K562 (cell line): ENCODE measurements around the gene EMX2. TPM values are rescaled to one million over a fixed set of nuclear protein-coding genes. Genes with fewer than 3 reads are reported as not detected.

Experiments used
- ATAC-seq: fragments of 200-7000 bp; cut with Tn5 transposase; 3 replicates; pipeline ENCODE4 v1.9.1; 2020; ENCODE audit warnings: moderate library complexity
- BruUV-seq: library from RNA; stranded (reverse); fragments of 400-500 nt; replicated peaks from 2 replicates; lab custom pipeline; 2021; lab: Mats Ljungman, UMichigan
- CTCF ChIA-PET: fragments of 300-600 bp; formaldehyde crosslinking; extraction: SDS; loops from one replicate; lab custom pipeline; 2021; ENCODE audit warnings: low intra/inter-chr PET ratio; lab: Yijun Ruan, JAX
- POLR2A ChIA-PET: fragments of 300-600, 350-650 bp; sonication (Branson Sonifier 250); formaldehyde crosslinking; extraction: SDS; loops from one replicate; lab custom pipeline; 2021; ENCODE audit warnings: antibody characterized with exemption, inconsistent platforms; lab: Yijun Ruan, JAX
- DNase-seq, 4 experiments: peaks; one replicate each; pipeline versions ENCODE4 v3.0.0 to v3.0.0-alpha.2; 2011 to 2018; ENCODE audit warnings: low spot score in 3 of 4, mixed read lengths in 3 of 4; ENCODE audit errors: extremely low read depth in 1 of 4
- FAIRE-seq: peaks from 2 replicates; lab custom pipeline; 2011; peaks lifted over from hg19 to GRCh38; lab: Jason Lieb, UNC
- H2AFZ ChIP-seq: 2 replicates; pipeline ENCODE4 v1.6.0; 2011; ENCODE audit warnings: low read depth, low read length, control low read depth, inconsistent platforms
- H3K27ac ChIP-seq: fragments of 200-600 bp; 3 replicates; pipeline ENCODE4 v1.8.0; 2011; ENCODE audit warnings: low read depth, mild to moderate bottlenecking, control low read depth, inconsistent platforms, low read length, moderate library complexity, mixed read lengths; ENCODE audit errors: extremely low read depth
- H3K27me3 ChIP-seq, 2 experiments: fragments of 300-600 bp in 1 of 2; 2 replicates in 1 of 2; 3 replicates in 1 of 2; pipeline versions ENCODE4 v1.6.0 to v1.8.0; 2011; ENCODE audit warnings: inconsistent platforms in 2 of 2, low read length in 2 of 2, mild to moderate bottlenecking in 1 of 2, mixed read lengths in 1 of 2, moderate library complexity in 1 of 2; ENCODE audit not compliant: control insufficient read depth in 2 of 2, insufficient read depth in 2 of 2
- H3K36me3 ChIP-seq: fragments of 300-600 bp; 3 replicates; pipeline ENCODE4 v1.8.0; 2011; ENCODE audit warnings: mild to moderate bottlenecking, low read length, inconsistent platforms; ENCODE audit not compliant: control insufficient read depth, insufficient read depth
- H3K4me1 ChIP-seq, 2 experiments: fragments of 200-600 bp in 1 of 2; replicated peaks in 1 of 2; 2 replicates in 1 of 2; 3 replicates in 1 of 2; pipeline versions ENCODE4 v1.5.1 to v1.8.0; 2011; ENCODE audit warnings: inconsistent platforms in 2 of 2, low read length in 2 of 2, mild to moderate bottlenecking in 1 of 2, mixed read lengths in 1 of 2, moderate library complexity in 1 of 2; ENCODE audit not compliant: control insufficient read depth in 2 of 2, insufficient read depth in 2 of 2
- H3K4me2 ChIP-seq: 2 replicates; pipeline ENCODE4 v1.6.1; 2011; ENCODE audit warnings: low read length, control low read depth, inconsistent platforms, mixed read lengths; ENCODE audit not compliant: insufficient read depth
- H3K4me3 ChIP-seq: fragments of 200-600 bp; sonication (generic), shearing (Covaris generic); 2 replicates; pipeline ENCODE4 v1.5.1; 2016; ENCODE audit warnings: control low read depth, inconsistent platforms
- H3K79me2 ChIP-seq: fragments of 200-600 bp; 3 replicates; pipeline ENCODE4 v1.8.0; 2011; ENCODE audit warnings: low read length, inconsistent platforms; ENCODE audit not compliant: control insufficient read depth, insufficient read depth
- H3K9ac ChIP-seq, 2 experiments: 2 replicates each; pipeline versions ENCODE4 v1.6.0 to v1.6.1; 2011; ENCODE audit warnings: low read depth in 2 of 2, low read length in 2 of 2, control low read depth in 1 of 2, inconsistent platforms in 1 of 2, mild to moderate bottlenecking in 1 of 2, mixed read lengths in 1 of 2; ENCODE audit not compliant: insufficient read depth in 1 of 2
- H3K9me1 ChIP-seq: one replicate; pipeline ENCODE4 v1.6.0; 2011; ENCODE audit warnings: inconsistent platforms, mild to moderate bottlenecking, low read length, moderate library complexity; ENCODE audit not compliant: control insufficient read depth, insufficient read depth
- H3K9me3 ChIP-seq: replicated peaks from 2 replicates; pipeline ENCODE4 v1.5.1; 2011; ENCODE audit warnings: low read depth, low read length, inconsistent platforms; ENCODE audit not compliant: control insufficient read depth, insufficient read depth
- H4K20me1 ChIP-seq: replicated peaks from 2 replicates; pipeline ENCODE4 v1.6.1; 2011; ENCODE audit warnings: low read length, inconsistent platforms, mixed read lengths; ENCODE audit not compliant: control insufficient read depth, insufficient read depth
- CSDE1 ChIP-seq, 2 experiments: fragments of 450-650 bp; IDR thresholded peaks; 2 replicates each; pipeline ENCODE4 v1.6.1; 2016; ENCODE audit warnings: mild to moderate bottlenecking in 1 of 2
- EGR1 ChIP-seq: fragments of 450-650 bp; conservative IDR thresholded peaks from 2 replicates; pipeline ENCODE4 v1.6.1; 2017; ENCODE audit warnings: mild to moderate bottlenecking
- HNRNPL ChIP-seq: fragments of 200-400 bp; formaldehyde crosslinking; IDR thresholded peaks from 2 replicates; pipeline ENCODE4 v1.6.1; 2017; ENCODE audit warnings: low read depth, mild to moderate bottlenecking, low read length
- RAD21 ChIP-seq, 2 experiments: fragments of 250-450 bp in 1 of 2; fragments of 450-650 bp in 1 of 2; sonication (Bioruptor Pico) in 1 of 2; formaldehyde crosslinking in 1 of 2; IDR thresholded peaks in 1 of 2; conservative IDR thresholded peaks in 1 of 2; 2 replicates each; pipeline versions ENCODE4 v1.4.0 to v1.8.0; 2020 to 2022; ENCODE audit warnings: mild to moderate bottlenecking in 2 of 2, moderate library complexity in 1 of 2
- REST ChIP-seq, 2 experiments: fragments of 450-650 bp; formaldehyde crosslinking in 1 of 2; IDR thresholded peaks; 2 replicates each; pipeline versions ENCODE4 v1.4.0 to v1.6.1; 2014 to 2020; ENCODE audit warnings: mild to moderate bottlenecking in 2 of 2, borderline replicate concordance in 1 of 2, low read depth in 1 of 2
- RFX5 ChIP-seq: IDR thresholded peaks from 2 replicates; pipeline ENCODE4 v1.6.1; 2011; ENCODE audit warnings: low read depth, mild to moderate bottlenecking, improper control_type of control experiment, low read length
- TBL1XR1 ChIP-seq, 2 experiments: IDR thresholded peaks; 2 replicates each; pipeline ENCODE4 v1.6.1; 2012; ENCODE audit warnings: improper control_type of control experiment in 2 of 2, low read length in 2 of 2, mild to moderate bottlenecking in 1 of 2
- ZBTB7A ChIP-seq: IDR thresholded peaks from 2 replicates; pipeline ENCODE4 v1.6.1; 2011; ENCODE audit warnings: low read depth, mild to moderate bottlenecking, low read length, moderate library complexity, borderline replicate concordance; ENCODE audit not compliant: control insufficient read depth
- WGBS: fragments of 100-300 bp; shearing (Covaris generic); methylation state at CpG from one replicate; pipeline ENCODE4 v1.1.6; 2016; ENCODE audit warnings: low coverage, mixed read lengths; ENCODE audit not compliant: insufficient coverage; ENCODE audit errors: missing lambda C conversion rate; 5-methylcytosine and 5-hydroxymethylcytosine counted together
- in situ Hi-C: fragments of 300-500 bp; cut with MboI; formaldehyde crosslinking; loops from 4 replicates; pipeline ENCODE4 v1.15.0; 2018; ENCODE audit warnings: inconsistent platforms, mixed read lengths
- intact Hi-C: fragments of 100-400 bp; cut with micrococcal nuclease; formaldehyde crosslinking; loops from 2 replicates; pipeline ENCODE4 v1.14.2; 2022
- polyA plus RNA-seq, 8 experiments: library from polyadenylated mRNA; depleted of rRNA in 4 of 8; stranded (reverse) in 5 of 8; unstranded in 3 of 8; fragments of >200 nt; fragmentation: Nextera tagmentation in 2 of 8; fragmentation: Illumina TruSeq in 1 of 8; extraction: Ambion mirVana in 2 of 8; extraction: Trizol in 1 of 8; gene quantifications; 2 replicates each; pipeline versions ENCODE4 v1.2.1 to v1.2.3, GENCODE V29; 2011 to 2014; ENCODE audit warnings: inconsistent platforms in 1 of 8, missing spikeins in 1 of 8
- total RNA-seq, 7 experiments: library from RNA; depleted of rRNA in 6 of 7; stranded (reverse); fragments of >200 nt in 6 of 7; fragmentation: Illumina TruSeq in 2 of 7; extraction: Trizol in 2 of 7; gene quantifications; 2 replicates each; pipeline versions ENCODE4 v1.2.1 to v1.2.3, GENCODE V29; 2011 to 2021; ENCODE audit warnings: low replicate concordance in 1 of 7
- TF ChIP-seq, protein P1 (sequence below): sonication (generic); formaldehyde crosslinking; IDR thresholded peaks from 2 replicates; pipeline ENCODE4 v1.8.0; 2023; ENCODE audit warnings: mild to moderate bottlenecking, missing genetic modification reagents

EMX2 gene
- total and polyA plus RNA-seq, 9 of the 15 experiments (the other 6 are each of a cell fraction or from before 2014, with no cell fraction given) = not detected

DNA sequence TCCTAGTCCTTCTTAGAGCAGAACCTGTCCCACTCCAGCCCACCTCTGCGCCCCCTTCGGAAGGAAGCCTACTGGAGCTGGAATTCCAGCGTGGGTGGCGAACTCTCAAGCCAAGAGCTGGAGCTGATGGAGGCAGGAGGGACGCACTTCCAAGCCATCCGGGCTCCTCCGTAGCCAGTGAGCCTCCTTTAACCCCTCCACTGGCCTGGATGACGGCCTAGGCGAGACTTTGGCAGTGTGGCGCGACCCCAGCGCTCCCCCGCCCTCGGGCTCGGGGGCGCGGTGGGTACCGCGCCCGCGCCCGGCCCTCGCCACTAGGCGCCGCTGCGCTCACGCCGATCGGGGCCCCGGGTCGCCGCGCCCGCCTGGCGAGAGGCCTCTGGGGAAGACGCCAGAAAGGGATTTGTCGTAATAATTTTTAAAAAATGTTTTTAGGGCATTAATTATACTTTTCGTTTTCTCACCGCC, 5.1 kb upstream of the EMX2 start:
- intact Hi-C loops = loop anchor here (2.0 kb wide), 1 partner anchor 703 kb away; no protein-coding TSS in a partner anchor
- no peaks in the 10 kb centered on the region for H3K79me2 ChIP-seq
- H3K9me1 ChIP-seq = no peaks in the 10 kb centered on the region
- no TSS peak for BruUV-seq
- peaks cover 0 to 40% of the 10 kb centered on the region in 2 experiments; a peak in 2 of 5 replicates for H3K4me1 ChIP-seq
- WGBS = 0% methylated on average over 8 of the region's 39 CpGs
- peak; percentile 30 to 77 (median 74) for DNase-seq
- H3K27ac ChIP-seq = no peak overlapping the region
- peak; percentile 90 for ATAC-seq
- FAIRE-seq = no peak
- no peak overlapping the region for H3K9ac ChIP-seq
- no peak overlapping the region for H2AFZ ChIP-seq
- no peaks in the 10 kb centered on the region for H3K36me3 ChIP-seq
- POLR2A ChIA-PET = interaction anchor here (0.6 kb wide), 1 partner anchor 92 kb away, joined by 3 read pairs; no protein-coding TSS in a partner anchor
- CTCF ChIA-PET = interaction anchor here (0.6 to 2.0 kb wide), 3 partner anchors 703 to 922 kb away, joined by 3 to 10 read pairs (median 3); no protein-coding TSS in a partner anchor
- H3K27me3 ChIP-seq = peaks cover 15 to 90% of the 10 kb centered on the region in 2 experiments
- in situ Hi-C loops = loop anchor here (25.0 kb wide), 1 partner anchor 700 kb away; no protein-coding TSS in a partner anchor
- H3K9me3 ChIP-seq = no peaks in the 10 kb centered on the region
- no peak overlapping the region for H3K4me2 ChIP-seq
- H3K4me3 ChIP-seq = no peak overlapping the region
- peaks cover 6% of the 10 kb centered on the region; the same call in 1 of the 2 replicates for H4K20me1 ChIP-seq
- TF ChIP-seq ZBTB7A (peak; percentile 88; the same call in 1 of the 2 replicates), CSDE1 (IDR thresholded peaks at IDR 0.05) (no peak), REST (IDR thresholded peaks at IDR 0.05; ENCODE audit: borderline replicate concordance) (peak; percentile 51; the same call in 1 of the 2 replicates), REST (CRISPR knock-in tag; IDR thresholded peaks at IDR 0.05; ENCODE audit: low read depth) (no peak), RAD21 (CRISPR knock-in tag; conservative IDR thresholded peaks at IDR 0.05 in 1 of 2, IDR thresholded peaks at IDR 0.05 in 1 of 2) (peak; percentile 57 to 71), RFX5 (no peak), TBL1XR1 (IDR thresholded peaks at IDR 0.05; ENCODE audit: low read length in 2 of 2) (no peak), EGR1 (peak; percentile 20; the same call in 1 of the 2 replicates), HNRNPL (0 out of 2 replicates have a peak, but pooled peaks have one; percentile 23)
- TF ChIP-seq, protein P1, sequence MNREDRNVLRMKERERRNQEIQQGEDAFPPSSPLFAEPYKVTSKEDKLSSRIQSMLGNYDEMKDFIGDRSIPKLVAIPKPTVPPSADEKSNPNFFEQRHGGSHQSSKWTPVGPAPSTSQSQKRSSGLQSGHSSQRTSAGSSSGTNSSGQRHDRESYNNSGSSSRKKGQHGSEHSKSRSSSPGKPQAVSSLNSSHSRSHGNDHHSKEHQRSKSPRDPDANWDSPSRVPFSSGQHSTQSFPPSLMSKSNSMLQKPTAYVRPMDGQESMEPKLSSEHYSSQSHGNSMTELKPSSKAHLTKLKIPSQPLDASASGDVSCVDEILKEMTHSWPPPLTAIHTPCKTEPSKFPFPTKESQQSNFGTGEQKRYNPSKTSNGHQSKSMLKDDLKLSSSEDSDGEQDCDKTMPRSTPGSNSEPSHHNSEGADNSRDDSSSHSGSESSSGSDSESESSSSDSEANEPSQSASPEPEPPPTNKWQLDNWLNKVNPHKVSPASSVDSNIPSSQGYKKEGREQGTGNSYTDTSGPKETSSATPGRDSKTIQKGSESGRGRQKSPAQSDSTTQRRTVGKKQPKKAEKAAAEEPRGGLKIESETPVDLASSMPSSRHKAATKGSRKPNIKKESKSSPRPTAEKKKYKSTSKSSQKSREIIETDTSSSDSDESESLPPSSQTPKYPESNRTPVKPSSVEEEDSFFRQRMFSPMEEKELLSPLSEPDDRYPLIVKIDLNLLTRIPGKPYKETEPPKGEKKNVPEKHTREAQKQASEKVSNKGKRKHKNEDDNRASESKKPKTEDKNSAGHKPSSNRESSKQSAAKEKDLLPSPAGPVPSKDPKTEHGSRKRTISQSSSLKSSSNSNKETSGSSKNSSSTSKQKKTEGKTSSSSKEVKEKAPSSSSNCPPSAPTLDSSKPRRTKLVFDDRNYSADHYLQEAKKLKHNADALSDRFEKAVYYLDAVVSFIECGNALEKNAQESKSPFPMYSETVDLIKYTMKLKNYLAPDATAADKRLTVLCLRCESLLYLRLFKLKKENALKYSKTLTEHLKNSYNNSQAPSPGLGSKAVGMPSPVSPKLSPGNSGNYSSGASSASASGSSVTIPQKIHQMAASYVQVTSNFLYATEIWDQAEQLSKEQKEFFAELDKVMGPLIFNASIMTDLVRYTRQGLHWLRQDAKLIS = no peak
